Memory B cell (primary cell): ENCODE results near the gene NAB1.
"Not testable (repeated sequence)": the region's sequence is repeated elsewhere in the genome, so short reads cannot be mapped to it uniquely, and the experiment has no call there.

Experiments used
- ATAC-seq: fragments of 150-1000 bp; cut with Tn5 transposase; 2 replicates; pipeline ENCODE4 v1.10.0; 2021; ENCODE audit warnings: low read depth, mild to moderate bottlenecking, moderate library complexity
- DNase-seq, 2 donors: peaks; one replicate each; pipeline ENCODE4 v3.0.0; 2022; ENCODE audit warnings: low spot score in 2 of 2
- H3K27ac Mint-ChIP-seq: one replicate; pipeline ENCODE4 v1.8.0; 2022; ENCODE audit warnings: mild to moderate bottlenecking, moderate library complexity, mixed read lengths
- H3K27me3 Mint-ChIP-seq: one replicate; pipeline ENCODE4 v1.8.0; 2022; ENCODE audit warnings: mixed read lengths
- H3K36me3 Mint-ChIP-seq: one replicate; pipeline ENCODE4 v1.8.0; 2022; ENCODE audit warnings: mild to moderate bottlenecking, mixed read lengths
- H3K4me1 Mint-ChIP-seq: one replicate; pipeline ENCODE4 v1.8.0; 2022; ENCODE audit warnings: mixed read lengths
- H3K4me3 Mint-ChIP-seq: one replicate; pipeline ENCODE4 v1.8.0; 2022; ENCODE audit warnings: mild to moderate bottlenecking, moderate library complexity, mixed read lengths
- H3K9me3 Mint-ChIP-seq: one replicate; pipeline ENCODE4 v1.8.0; 2022; ENCODE audit warnings: mixed read lengths

NAB1 gene

GRCh38 chr2:190697421-190697820 lies 48.5 kb downstream of the NAB1 start:
- H3K4me1 Mint-ChIP-seq, result peaks cover 4% of the 10 kb centered on the region
- H3K27me3 Mint-ChIP-seq, result no peaks in the 10 kb centered on the region
- DNase-seq, result no peak
- no peak for ATAC-seq
- H3K36me3 Mint-ChIP-seq, result peaks cover 2% of the 10 kb centered on the region
- no peak overlapping the region for H3K4me3 Mint-ChIP-seq
- no peak overlapping the region for H3K27ac Mint-ChIP-seq
- H3K9me3 Mint-ChIP-seq, result no peaks in the 10 kb centered on the region

GRCh38 chr2:190698895-190699294 lies 50.0 kb downstream of the NAB1 start:
- no peak for DNase-seq
- Mint-ChIP-seq H3K27ac (no peak overlapping the region), H3K36me3 (no peaks in the 10 kb centered on the region), H3K4me1 (peaks cover 6% of the 10 kb centered on the region), H3K4me3 (no peak overlapping the region), H3K9me3 (no peaks in the 10 kb centered on the region), H3K27me3 (peaks cover 1% of the 10 kb centered on the region)
- ATAC-seq, result no peak

GRCh38 chr2:190701586-190701985 lies 52.7 kb downstream of the NAB1 start:
- Mint-ChIP-seq H3K4me3 (no peak overlapping the region), H3K4me1 (peaks cover 11% of the 10 kb centered on the region), H3K36me3 (no peaks in the 10 kb centered on the region), H3K27ac (no peak overlapping the region), H3K27me3 (peaks cover 5% of the 10 kb centered on the region), H3K9me3 (no peaks in the 10 kb centered on the region)
- ATAC-seq (peak; percentile 69), DNase-seq (no peak)

GRCh38 chr2:190705280-190705679 lies 56.4 kb downstream of the NAB1 start:
- peaks cover 5% of the 10 kb centered on the region for H3K27me3 Mint-ChIP-seq
- no peak overlapping the region for H3K27ac Mint-ChIP-seq

GRCh38 chr2:190707726-190708125 lies 58.8 kb downstream of the NAB1 start:
- ATAC-seq (no peak), DNase-seq (no peak)
- Mint-ChIP-seq H3K9me3 (peaks cover 2% of the 10 kb centered on the region), H3K36me3 (peaks cover 2% of the 10 kb centered on the region), H3K27ac (no peak overlapping the region), H3K4me1 (peaks cover 6% of the 10 kb centered on the region), H3K4me3 (no peak overlapping the region), H3K27me3 (peaks cover 5% of the 10 kb centered on the region)

More at GRCh38 chr2:190705280-190705679, 56.4 kb downstream of the NAB1 start:
- Mint-ChIP-seq H3K9me3 (peaks cover 2% of the 10 kb centered on the region), H3K36me3 (peaks cover 2% of the 10 kb centered on the region), H3K4me1 (peaks cover 11% of the 10 kb centered on the region), H3K4me3 (no peak overlapping the region)
- no peak for ATAC-seq
- DNase-seq, result no peak

GRCh38 chr2:190708650-190709049 lies 59.8 kb downstream of the NAB1 start:
- not testable (repeated sequence) for H3K9me3 Mint-ChIP-seq, H3K36me3 Mint-ChIP-seq, H3K27me3 Mint-ChIP-seq, H3K27ac Mint-ChIP-seq, ATAC-seq, H3K4me1 Mint-ChIP-seq, DNase-seq, H3K4me3 Mint-ChIP-seq

GRCh38 chr2:190711069-190711468 lies 62.2 kb downstream of the NAB1 start:
- ATAC-seq, result no peak
- Mint-ChIP-seq H3K27ac (no peak overlapping the region), H3K4me1 (no peaks in the 10 kb centered on the region), H3K4me3 (no peak overlapping the region), H3K36me3 (peaks cover 2% of the 10 kb centered on the region), H3K9me3 (peaks cover 2% of the 10 kb centered on the region), H3K27me3 (no peaks in the 10 kb centered on the region)
- no peak for DNase-seq

GRCh38 chr2:190713471-190713870 lies 64.6 kb downstream of the NAB1 start:
- peaks cover under 1% of the 10 kb centered on the region for H3K36me3 Mint-ChIP-seq
- H3K9me3 Mint-ChIP-seq, result peaks cover under 1% of the 10 kb centered on the region
- H3K4me3 Mint-ChIP-seq, result no peak overlapping the region
- no peak for ATAC-seq
- H3K4me1 Mint-ChIP-seq, result peaks cover 3% of the 10 kb centered on the region
- H3K27me3 Mint-ChIP-seq, result no peaks in the 10 kb centered on the region
- H3K27ac Mint-ChIP-seq, result no peak overlapping the region
- DNase-seq, result no peak

- ATAC-seq (no peak), DNase-seq (no peak)
- no peaks in the 10 kb centered on the region for H3K9me3 Mint-ChIP-seq
- no peak overlapping the region for H3K27ac Mint-ChIP-seq
- H3K36me3 Mint-ChIP-seq, result no peaks in the 10 kb centered on the region
- H3K27me3 Mint-ChIP-seq, result peaks cover 2% of the 10 kb centered on the region
- no peak overlapping the region for H3K4me3 Mint-ChIP-seq
- H3K4me1 Mint-ChIP-seq, result peaks cover 5% of the 10 kb centered on the region
Measured at GRCh38 chr2:190714958-190715357, 66.1 kb downstream of the NAB1 start.

- no peak for ATAC-seq
- no peak for DNase-seq
- peaks cover 2% of the 10 kb centered on the region for H3K27me3 Mint-ChIP-seq
- H3K27ac Mint-ChIP-seq, result no peak overlapping the region
- H3K4me1 Mint-ChIP-seq, result peaks cover 5% of the 10 kb centered on the region
- no peaks in the 10 kb centered on the region for H3K36me3 Mint-ChIP-seq
- H3K9me3 Mint-ChIP-seq, result no peaks in the 10 kb centered on the region
- no peak overlapping the region for H3K4me3 Mint-ChIP-seq
Measured at GRCh38 chr2:190716176-190716807, 67.4 kb downstream of the NAB1 start.

- H3K4me1 Mint-ChIP-seq, result peaks cover 8% of the 10 kb centered on the region
- no peaks in the 10 kb centered on the region for H3K9me3 Mint-ChIP-seq
- H3K27me3 Mint-ChIP-seq, result peaks cover 2% of the 10 kb centered on the region
- DNase-seq (no peak), ATAC-seq (no peak)
- H3K36me3 Mint-ChIP-seq, result no peaks in the 10 kb centered on the region
- no peak overlapping the region for H3K27ac Mint-ChIP-seq
- H3K4me3 Mint-ChIP-seq, result no peak overlapping the region
Measured at GRCh38 chr2:190717306-190717705, 68.4 kb downstream of the NAB1 start.

- H3K4me3 Mint-ChIP-seq, result no peak overlapping the region
- H3K27me3 Mint-ChIP-seq, result peaks cover 2% of the 10 kb centered on the region
- H3K9me3 Mint-ChIP-seq, result no peaks in the 10 kb centered on the region
- no peak for ATAC-seq
- no peaks in the 10 kb centered on the region for H3K36me3 Mint-ChIP-seq
- DNase-seq, result no peak
- no peak overlapping the region for H3K27ac Mint-ChIP-seq
- peaks cover 8% of the 10 kb centered on the region for H3K4me1 Mint-ChIP-seq
Measured at GRCh38 chr2:190717764-190718651, 69.1 kb downstream of the NAB1 start.

- peaks cover 2% of the 10 kb centered on the region for H3K27me3 Mint-ChIP-seq
- no peaks in the 10 kb centered on the region for H3K36me3 Mint-ChIP-seq
- DNase-seq (peak in 1 of 2 donors; percentile 14), ATAC-seq (peak; percentile 52)
- H3K27ac Mint-ChIP-seq, result no peak overlapping the region
- no peaks in the 10 kb centered on the region for H3K9me3 Mint-ChIP-seq
- H3K4me3 Mint-ChIP-seq, result no peak overlapping the region
- H3K4me1 Mint-ChIP-seq, result peaks cover 8% of the 10 kb centered on the region
Measured at GRCh38 chr2:190718652-190719526, 70.0 kb downstream of the NAB1 start.

GRCh38 chr2:190720276-190720675 lies 71.4 kb downstream of the NAB1 start:
- no peak overlapping the region for H3K27ac Mint-ChIP-seq
- no peak for DNase-seq
- H3K4me1 Mint-ChIP-seq, result peaks cover 8% of the 10 kb centered on the region

More at GRCh38 chr2:190720276-190720675, 71.4 kb downstream of the NAB1 start:
- H3K4me3 Mint-ChIP-seq, result no peak overlapping the region
- ATAC-seq, result no peak
- no peaks in the 10 kb centered on the region for H3K36me3 Mint-ChIP-seq
- H3K9me3 Mint-ChIP-seq, result no peaks in the 10 kb centered on the region
- peaks cover 2% of the 10 kb centered on the region for H3K27me3 Mint-ChIP-seq
